Body of pancreas (tissue), 4 donors: ENCODE data around the gene SLC26A8. TPM values are rescaled to one million over a fixed set of nuclear protein-coding genes. Genes with fewer than 3 reads are reported as not detected.

ENCODE experiments used
- ATAC-seq: fragments of 150-250 bp; one replicate; pipeline ENCODE4 v1.9.1; 2016
- DNase-seq, 4 donors: peaks; one replicate each; pipeline ENCODE4 v3.0.0-alpha.2; 2019
- H3K27ac ChIP-seq, 4 donors: fragments of 200-600 bp; sonication (generic); 1 replicate in 3 of 4; 2 replicates in 1 of 4; pipeline versions ENCODE4 v1.5.1 to v1.6.1; 2016 to 2019; ENCODE audit warnings: mild to moderate bottlenecking in 1 of 4, mixed read lengths in 1 of 4, moderate library complexity in 1 of 4
- H3K27me3 ChIP-seq, 2 donors: fragments of 200-600 bp; sonication (generic); one replicate each; pipeline ENCODE4 v1.6.0; 2016; ENCODE audit warnings: mild to moderate bottlenecking in 1 of 2
- H3K36me3 ChIP-seq, 2 donors: fragments of 200-600 bp; sonication (generic); replicated peaks in 1 of 2; 2 replicates each; pipeline ENCODE4 v1.5.1; 2016; ENCODE audit warnings: low read depth in 2 of 2; ENCODE audit not compliant: insufficient read depth in 1 of 2
- H3K4me1 ChIP-seq: fragments of 200-600 bp; sonication (generic); one replicate; pipeline ENCODE4 v1.6.0; 2016
- H3K4me3 ChIP-seq, 2 donors: fragments of 200-600 bp; sonication (generic); 1 replicate in 1 of 2; 2 replicates in 1 of 2; pipeline ENCODE4 v1.5.1; 2016 to 2019
- H3K9me3 ChIP-seq, 3 donors: fragments of 200-600 bp; sonication (generic); 1 replicate in 2 of 3; 2 replicates in 1 of 3; pipeline ENCODE4 v1.5.1; 2016
- POLR2A ChIP-seq, 3 donors: fragments of 450-650 bp; IDR thresholded peaks; one replicate each; pipeline ENCODE4 v1.6.1; 2016; ENCODE audit warnings: antibody characterized with exemption in 3 of 3, mild to moderate bottlenecking in 2 of 3
- WGBS, 2 donors: methylation state at CpG; one replicate each; pipeline ENCODE4 v1.1.5; 2017; 5-methylcytosine and 5-hydroxymethylcytosine counted together
- intact Hi-C: fragments of 100-400 bp; cut with DNase I; formaldehyde crosslinking; loops from one replicate; pipeline ENCODE4 v1.15.1; 2023
- total RNA-seq, 2 donors: library from RNA; depleted of rRNA; stranded (reverse); fragments of >200 nt; gene quantifications; one replicate each; pipeline ENCODE4 v1.1.0, GENCODE V29; 2016
- TF ChIP-seq, protein P1 (sequence below), 7 experiments: fragments of 450-650 bp in 4 of 7; fragments of 200-600 bp in 3 of 7; sonication (generic) in 3 of 7; IDR thresholded peaks; one replicate each; pipeline ENCODE4 v1.5.1; 2016 to 2019; ENCODE audit warnings: antibody characterized with exemption in 7 of 7

SLC26A8 gene
- total RNA-seq, 2 donors from 2014 or later: not detected

DNA sequence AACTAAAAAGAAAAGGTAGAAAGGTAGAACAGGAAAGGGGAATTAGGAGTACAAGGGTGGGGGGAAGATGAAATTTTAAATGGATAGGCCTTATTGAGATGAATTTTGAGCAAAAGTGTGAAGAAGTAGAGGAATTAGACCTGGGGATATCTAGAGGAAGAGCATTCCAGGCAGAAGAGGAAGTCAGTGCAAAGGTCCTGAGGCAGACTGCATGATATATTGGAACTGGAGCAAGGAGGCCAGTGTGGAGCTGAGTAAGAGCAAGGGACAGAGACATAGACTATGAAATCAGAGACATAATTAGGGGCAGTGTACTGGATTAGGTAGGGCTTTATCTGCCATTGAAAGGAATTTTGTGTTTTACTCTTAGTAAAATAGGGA, 43.6 kb upstream of the SLC26A8 start:
- Histone ChIP-seq H3K9me3 (no peaks in the 10 kb centered on the region), H3K27me3 (no peaks in the 10 kb centered on the region), H3K4me1 (peaks cover 66% of the 10 kb centered on the region), H3K4me3 (no peak overlapping the region), H3K36me3 (no peaks in the 10 kb centered on the region), H3K27ac (peak overlapping the region in 2 of 4 donors; percentile 14 to 30)
- ATAC-seq: no peak
- no peak for TF ChIP-seq POLR2A (IDR thresholded peaks at IDR 0.05)
- TF ChIP-seq, protein P1, sequence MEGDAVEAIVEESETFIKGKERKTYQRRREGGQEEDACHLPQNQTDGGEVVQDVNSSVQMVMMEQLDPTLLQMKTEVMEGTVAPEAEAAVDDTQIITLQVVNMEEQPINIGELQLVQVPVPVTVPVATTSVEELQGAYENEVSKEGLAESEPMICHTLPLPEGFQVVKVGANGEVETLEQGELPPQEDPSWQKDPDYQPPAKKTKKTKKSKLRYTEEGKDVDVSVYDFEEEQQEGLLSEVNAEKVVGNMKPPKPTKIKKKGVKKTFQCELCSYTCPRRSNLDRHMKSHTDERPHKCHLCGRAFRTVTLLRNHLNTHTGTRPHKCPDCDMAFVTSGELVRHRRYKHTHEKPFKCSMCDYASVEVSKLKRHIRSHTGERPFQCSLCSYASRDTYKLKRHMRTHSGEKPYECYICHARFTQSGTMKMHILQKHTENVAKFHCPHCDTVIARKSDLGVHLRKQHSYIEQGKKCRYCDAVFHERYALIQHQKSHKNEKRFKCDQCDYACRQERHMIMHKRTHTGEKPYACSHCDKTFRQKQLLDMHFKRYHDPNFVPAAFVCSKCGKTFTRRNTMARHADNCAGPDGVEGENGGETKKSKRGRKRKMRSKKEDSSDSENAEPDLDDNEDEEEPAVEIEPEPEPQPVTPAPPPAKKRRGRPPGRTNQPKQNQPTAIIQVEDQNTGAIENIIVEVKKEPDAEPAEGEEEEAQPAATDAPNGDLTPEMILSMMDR (IDR thresholded peaks at IDR 0.05): no peak
- no peak for DNase-seq
- intact Hi-C loops: no loop called here

DNA sequence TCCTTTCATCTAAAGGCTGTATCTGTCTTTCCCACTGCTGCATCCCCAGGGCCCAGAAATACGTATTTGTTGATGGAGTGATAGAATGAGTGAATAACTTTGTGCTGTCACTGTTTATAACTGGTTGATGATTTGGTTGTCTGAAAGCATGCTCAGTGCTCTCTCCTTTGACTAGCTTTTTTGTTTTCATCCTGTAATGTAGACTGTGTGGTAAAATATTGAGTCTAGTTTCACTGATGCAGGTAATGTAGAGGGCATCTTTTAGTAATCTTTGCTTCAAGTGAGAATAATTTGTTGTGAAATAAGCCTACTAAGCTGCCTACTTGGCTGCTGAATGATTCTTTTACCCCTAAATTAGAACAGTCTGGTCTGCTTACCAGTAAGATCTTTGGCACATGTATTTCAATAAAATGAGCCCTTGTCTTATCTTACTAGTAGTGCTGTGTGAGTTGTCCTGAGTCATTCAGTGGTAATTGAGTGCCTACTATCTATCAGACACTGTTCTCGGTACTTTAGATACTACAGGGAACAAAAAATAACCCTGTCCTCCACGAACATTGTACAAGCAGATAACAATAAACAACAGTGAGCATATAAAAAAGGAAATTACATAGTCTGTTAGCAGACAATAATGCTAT, 43.1 kb upstream of the SLC26A8 start:
- 37 to 53% methylated on average over 3 of the region's 3 CpGs for WGBS, 2 donors
- Histone ChIP-seq H3K36me3 (no peaks in the 10 kb centered on the region), H3K27ac (peak overlapping the region in 3 of 4 donors; percentile 14 to 30 (median 17)), H3K4me1 (peaks cover 66% of the 10 kb centered on the region), H3K27me3 (no peaks in the 10 kb centered on the region), H3K4me3 (no peak overlapping the region), H3K9me3 (no peaks in the 10 kb centered on the region)
- intact Hi-C loops: no loop called here
- no peak for DNase-seq
- no peak for ATAC-seq
- TF ChIP-seq POLR2A (IDR thresholded peaks at IDR 0.05): no peak
- TF ChIP-seq, protein P1 (IDR thresholded peaks at IDR 0.05): no peak

DNA sequence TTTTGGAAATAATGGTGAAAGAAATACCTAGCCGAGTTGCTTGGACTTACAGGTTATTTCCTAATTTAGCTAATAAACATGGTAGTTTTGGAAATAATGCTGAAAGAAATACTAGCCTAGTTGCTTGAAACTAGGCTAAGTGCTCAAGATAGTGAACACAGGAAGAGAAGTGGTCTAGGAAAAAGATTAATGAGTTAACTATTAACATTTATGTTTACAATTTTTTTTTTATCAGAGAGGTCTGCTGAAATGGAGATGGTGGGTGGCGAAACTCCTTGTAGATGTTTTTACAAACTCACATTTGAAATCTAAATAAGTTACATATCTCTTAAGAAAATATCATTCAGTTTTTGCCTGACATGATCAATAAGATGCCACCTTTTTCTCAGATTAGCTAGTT, 42.4 kb upstream of the SLC26A8 start:
- Histone ChIP-seq H3K36me3 (no peaks in the 10 kb centered on the region), H3K4me3 (no peak overlapping the region), H3K4me1 (peaks cover 68% of the 10 kb centered on the region), H3K9me3 (no peaks in the 10 kb centered on the region), H3K27ac (peak overlapping the region in 2 of 4 donors; percentile 17 to 30), H3K27me3 (no peaks in the 10 kb centered on the region)
- DNase-seq: no peak
- peak; percentile 56 for ATAC-seq
- 45 to 47% methylated on average over 2 of the region's 2 CpGs for WGBS, 2 donors
- intact Hi-C loops: no loop called here
- TF ChIP-seq, protein P1 (IDR thresholded peaks at IDR 0.05): no peak
- TF ChIP-seq POLR2A (IDR thresholded peaks at IDR 0.05): no peak

DNA sequence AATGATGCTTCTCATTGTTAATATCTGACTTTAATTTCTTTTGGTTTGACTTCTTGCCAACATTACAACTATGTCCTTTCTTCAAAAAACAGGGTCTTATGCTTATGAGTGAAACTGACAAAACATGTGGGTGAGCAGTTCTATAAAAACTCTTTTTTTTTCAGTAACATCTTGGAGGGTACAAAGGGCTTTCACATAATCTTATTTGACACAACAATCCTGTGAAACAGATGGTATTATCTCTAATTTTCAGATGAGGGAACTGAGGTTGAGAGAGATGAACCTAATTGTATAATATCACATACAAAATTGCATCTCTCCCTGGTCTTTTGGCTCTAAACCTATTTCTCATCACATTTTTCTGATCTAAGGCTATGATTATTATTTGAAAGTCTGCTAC, 41.5 kb upstream of the SLC26A8 start:
- TF ChIP-seq POLR2A (IDR thresholded peaks at IDR 0.05): no peak
- TF ChIP-seq, protein P1 (IDR thresholded peaks at IDR 0.05): no peak
- Histone ChIP-seq H3K9me3 (no peaks in the 10 kb centered on the region), H3K27me3 (no peaks in the 10 kb centered on the region), H3K4me1 (peaks cover 67% of the 10 kb centered on the region), H3K36me3 (no peaks in the 10 kb centered on the region), H3K4me3 (no peak overlapping the region), H3K27ac (no peak overlapping the region)
- intact Hi-C loops: no loop called here
- ATAC-seq (no peak), DNase-seq (no peak)

DNA sequence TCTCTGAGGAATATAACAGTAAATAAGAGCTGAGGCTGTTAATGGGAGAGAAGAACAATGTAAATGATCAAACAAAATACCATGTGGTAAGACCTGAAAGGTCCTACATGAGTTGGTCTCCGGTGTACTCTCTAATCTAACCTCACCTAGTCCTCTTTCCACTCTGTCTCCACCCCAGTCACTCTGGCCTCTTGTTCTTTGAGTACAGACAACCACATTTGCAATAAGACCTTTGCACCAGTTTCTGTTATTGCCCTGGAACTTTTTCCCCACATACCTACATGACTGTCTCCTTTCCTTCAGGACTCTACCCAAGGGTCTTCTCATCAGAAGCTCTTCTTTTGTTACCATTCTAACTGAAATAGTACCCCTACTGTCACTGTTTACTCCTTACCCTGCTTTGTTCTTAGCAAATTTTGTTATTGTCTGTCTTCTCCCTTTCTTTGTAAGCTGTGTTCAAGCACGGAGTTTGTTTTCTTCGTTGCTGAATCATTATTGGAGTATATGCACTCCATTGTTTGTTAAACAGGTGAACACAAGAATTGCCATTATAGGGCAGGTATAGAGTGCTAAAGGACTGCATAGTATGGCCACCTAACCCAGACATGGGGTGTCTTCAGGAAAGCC, 40.4 kb upstream of the SLC26A8 start:
- peaks cover 59% of the 10 kb centered on the region for H3K4me1 ChIP-seq
- 69 to 85% methylated on average over 3 of the region's 3 CpGs for WGBS, 2 donors

More for the DNA sequence above, 40.4 kb upstream of the SLC26A8 start:
- H3K9me3 ChIP-seq: no peaks in the 10 kb centered on the region
- no peak overlapping the region for H3K27ac ChIP-seq
- no peak for ATAC-seq
- no peaks in the 10 kb centered on the region for H3K36me3 ChIP-seq
- intact Hi-C loops: no loop called here
- DNase-seq: no peak
- TF ChIP-seq, protein P1 (IDR thresholded peaks at IDR 0.05): no peak
- no peak for TF ChIP-seq POLR2A (IDR thresholded peaks at IDR 0.05)
- no peaks in the 10 kb centered on the region for H3K27me3 ChIP-seq
- H3K4me3 ChIP-seq: no peak overlapping the region
